Parathyroid adenoma (tissue), 2 donors: Measurements from ENCODE around the gene ZNF841.
A peak's percentile ranks its signal among the peaks of the same experiment; 100 is the strongest.

Source experiments
- H2AFZ ChIP-seq: fragments of 300-600 bp; sonication (generic); one replicate; pipeline ENCODE4 v1.7.0; 2017; ENCODE audit warnings: antibody characterized with exemption, mild to moderate bottlenecking
- H3K27ac ChIP-seq: fragments of 300-600 bp; sonication (generic); one replicate; pipeline ENCODE4 v1.7.0; 2017
- H3K27me3 ChIP-seq: fragments of 300-600 bp; sonication (generic); one replicate; pipeline ENCODE4 v1.7.0; 2017; ENCODE audit warnings: low read length; ENCODE audit not compliant: control insufficient read depth, insufficient read depth
- H3K36me3 ChIP-seq: fragments of 300-600 bp; sonication (generic); one replicate; pipeline ENCODE4 v1.7.0; 2017; ENCODE audit warnings: low read length; ENCODE audit not compliant: control insufficient read depth, insufficient read depth
- H3K4me1 ChIP-seq: fragments of 300-600 bp; sonication (generic); one replicate; pipeline ENCODE4 v1.7.0; 2017; ENCODE audit warnings: control low read depth
- H3K4me2 ChIP-seq: fragments of 300-600 bp; sonication (generic); one replicate; pipeline ENCODE4 v1.7.0; 2017; ENCODE audit warnings: low read length
- H3K4me3 ChIP-seq: fragments of 300-600 bp; sonication (generic); one replicate; pipeline ENCODE4 v1.7.0; 2017; ENCODE audit warnings: low read depth, low read length
- H3K79me2 ChIP-seq: fragments of 300-600 bp; sonication (generic); one replicate; pipeline ENCODE4 v1.7.0; 2017; ENCODE audit warnings: control low read depth
- H3K9ac ChIP-seq: fragments of 300-600 bp; sonication (generic); one replicate; pipeline ENCODE4 v1.7.0; 2017; ENCODE audit warnings: mild to moderate bottlenecking
- H3K9me3 ChIP-seq: fragments of 300-600 bp; sonication (generic); one replicate; pipeline ENCODE4 v1.7.0; 2017; ENCODE audit warnings: low read length; ENCODE audit not compliant: control insufficient read depth
- CTCF ChIP-seq: fragments of 300-600 bp; sonication (generic); IDR thresholded peaks from one replicate; pipeline ENCODE4 v1.7.0; 2017; ENCODE audit warnings: antibody characterized with exemption, mild to moderate bottlenecking
- donor health status: primary hyperparathyroidism.

Gene ZNF841

GRCh38 chr19:52095172-52096014, at the start of gene ZNF841:
Gene ZNF841, minus strand, starts transcription at chr19:52095765. Its CDS starts 10,964 bp downstream, at chr19:52084801.
- Histone ChIP-seq H3K9ac (no peak within 1 kb of the TSS), H3K27ac (peak within 1 kb of the TSS; percentile 57), H3K36me3 (no peaks in the 10 kb centered on the region), H3K4me2 (peak within 1 kb of the TSS; percentile 78), H3K4me1 (no peaks in the 10 kb centered on the region), H2AFZ (peak within 1 kb of the TSS; percentile 75), H3K9me3 (no peaks in the 10 kb centered on the region), H3K4me3 (peak within 1 kb of the TSS; percentile 95), H3K79me2 (peaks cover 4% of the 10 kb centered on the region), H3K27me3 (no peaks in the 10 kb centered on the region)
- TF ChIP-seq CTCF = peak; percentile 13

- H3K36me3 ChIP-seq = no peaks in the 10 kb centered on the region
- no peak overlapping the region for H3K9ac ChIP-seq
- peak overlapping the region; percentile 30 for H2AFZ ChIP-seq
- no peak for TF ChIP-seq CTCF
- H3K27me3 ChIP-seq = no peaks in the 10 kb centered on the region
- no peaks in the 10 kb centered on the region for H3K79me2 ChIP-seq
- peak overlapping the region; percentile 75 for H3K27ac ChIP-seq
- H3K4me2 ChIP-seq = peak overlapping the region; percentile 51
- peak overlapping the region; percentile 39 for H3K4me3 ChIP-seq
- no peaks in the 10 kb centered on the region for H3K9me3 ChIP-seq
- peaks cover 14% of the 10 kb centered on the region for H3K4me1 ChIP-seq
These were observed 46.5 kb upstream of the ZNF841 start for GRCh38 chr19:52142001-52142595.

- no peak for TF ChIP-seq CTCF
- no peaks in the 10 kb centered on the region for H3K9me3 ChIP-seq
- H3K27me3 ChIP-seq = no peaks in the 10 kb centered on the region
- H3K4me3 ChIP-seq = no peak overlapping the region
- H3K27ac ChIP-seq = peak overlapping the region; percentile 75
- H3K79me2 ChIP-seq = peaks cover 5% of the 10 kb centered on the region
- H3K9ac ChIP-seq = no peak overlapping the region
- no peaks in the 10 kb centered on the region for H3K36me3 ChIP-seq
- H3K4me2 ChIP-seq = peak overlapping the region; percentile 3
- H3K4me1 ChIP-seq = peaks cover 14% of the 10 kb centered on the region
- no peak overlapping the region for H2AFZ ChIP-seq
These were observed 45.6 kb upstream of the ZNF841 start for GRCh38 chr19:52141203-52141602.

- Histone ChIP-seq H3K4me3 (peak overlapping the region; percentile 99), H3K27me3 (no peaks in the 10 kb centered on the region), H3K79me2 (peaks cover 16% of the 10 kb centered on the region), H3K27ac (peak overlapping the region; percentile 92), H3K9me3 (no peaks in the 10 kb centered on the region), H3K36me3 (no peaks in the 10 kb centered on the region), H3K9ac (no peak overlapping the region), H3K4me1 (peaks cover 14% of the 10 kb centered on the region), H3K4me2 (peak overlapping the region; percentile 78), H2AFZ (peak overlapping the region; percentile 98)
- TF ChIP-seq CTCF = no peak
These were observed 44.6 kb upstream of the ZNF841 start for GRCh38 chr19:52140032-52140710.
